Measurements from ENCODE around the gene HAGH. TPM values are rescaled to one million over a fixed set of nuclear protein-coding genes. Genes with fewer than 3 reads are reported as not detected.

HAGH gene
- total RNA-seq, 1 donor from 2014 or later, result 31.1 TPM

DNA sequence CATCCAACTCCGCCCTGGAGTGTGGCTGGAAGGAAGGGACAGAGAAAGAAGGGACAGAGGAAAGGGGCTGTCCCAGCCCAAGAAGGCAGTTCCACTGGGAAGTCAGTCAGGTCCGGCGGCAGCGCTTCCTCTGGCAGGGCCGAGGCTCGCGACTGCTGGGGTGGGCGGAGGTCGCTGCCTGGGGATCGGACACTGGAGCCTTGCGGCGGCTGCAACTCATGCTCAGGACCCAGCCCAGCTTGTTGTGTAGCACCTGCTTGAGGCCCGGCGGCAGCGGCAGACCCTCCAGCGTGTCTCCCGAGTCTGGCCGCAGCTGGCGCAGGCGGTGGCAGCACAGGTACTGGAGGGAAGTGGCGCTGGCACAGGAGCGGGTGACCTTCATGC lies 49.6 kb downstream of the HAGH start:
- H3K27me3 Mint-ChIP-seq (ENCODE audit: low read depth), result peaks cover 3% of the 10 kb centered on the region
- peak overlapping the region; percentile 67 for H3K4me3 Mint-ChIP-seq
- no peaks in the 10 kb centered on the region for H3K9me3 Mint-ChIP-seq
- no peak overlapping the region for H3K27ac Mint-ChIP-seq (ENCODE audit: unreplicated experiment)
- TF ChIP-seq, protein P1, sequence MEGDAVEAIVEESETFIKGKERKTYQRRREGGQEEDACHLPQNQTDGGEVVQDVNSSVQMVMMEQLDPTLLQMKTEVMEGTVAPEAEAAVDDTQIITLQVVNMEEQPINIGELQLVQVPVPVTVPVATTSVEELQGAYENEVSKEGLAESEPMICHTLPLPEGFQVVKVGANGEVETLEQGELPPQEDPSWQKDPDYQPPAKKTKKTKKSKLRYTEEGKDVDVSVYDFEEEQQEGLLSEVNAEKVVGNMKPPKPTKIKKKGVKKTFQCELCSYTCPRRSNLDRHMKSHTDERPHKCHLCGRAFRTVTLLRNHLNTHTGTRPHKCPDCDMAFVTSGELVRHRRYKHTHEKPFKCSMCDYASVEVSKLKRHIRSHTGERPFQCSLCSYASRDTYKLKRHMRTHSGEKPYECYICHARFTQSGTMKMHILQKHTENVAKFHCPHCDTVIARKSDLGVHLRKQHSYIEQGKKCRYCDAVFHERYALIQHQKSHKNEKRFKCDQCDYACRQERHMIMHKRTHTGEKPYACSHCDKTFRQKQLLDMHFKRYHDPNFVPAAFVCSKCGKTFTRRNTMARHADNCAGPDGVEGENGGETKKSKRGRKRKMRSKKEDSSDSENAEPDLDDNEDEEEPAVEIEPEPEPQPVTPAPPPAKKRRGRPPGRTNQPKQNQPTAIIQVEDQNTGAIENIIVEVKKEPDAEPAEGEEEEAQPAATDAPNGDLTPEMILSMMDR (conservative IDR thresholded peaks at IDR 0.05), result no peak
- H3K36me3 Mint-ChIP-seq (ENCODE audit: low read depth), result peaks cover 4% of the 10 kb centered on the region
- DNase-seq (ENCODE audit: low read depth, low spot score), result no peak
- H3K4me1 Mint-ChIP-seq, result peaks cover 13% of the 10 kb centered on the region

GRCh38 chr16:1776672-1776955 lies 50.0 kb downstream of the HAGH start:
- Mint-ChIP-seq H3K9me3 (no peaks in the 10 kb centered on the region), H3K27ac (ENCODE audit: unreplicated experiment) (peak overlapping the region; percentile 57), H3K27me3 (ENCODE audit: low read depth) (peaks cover 3% of the 10 kb centered on the region), H3K4me3 (peak overlapping the region; percentile 67), H3K36me3 (ENCODE audit: low read depth) (peaks cover 6% of the 10 kb centered on the region), H3K4me1 (peaks cover 13% of the 10 kb centered on the region)
- no peak for DNase-seq (ENCODE audit: low read depth, low spot score)
- TF ChIP-seq, protein P1 (conservative IDR thresholded peaks at IDR 0.05), result no peak

DNA sequence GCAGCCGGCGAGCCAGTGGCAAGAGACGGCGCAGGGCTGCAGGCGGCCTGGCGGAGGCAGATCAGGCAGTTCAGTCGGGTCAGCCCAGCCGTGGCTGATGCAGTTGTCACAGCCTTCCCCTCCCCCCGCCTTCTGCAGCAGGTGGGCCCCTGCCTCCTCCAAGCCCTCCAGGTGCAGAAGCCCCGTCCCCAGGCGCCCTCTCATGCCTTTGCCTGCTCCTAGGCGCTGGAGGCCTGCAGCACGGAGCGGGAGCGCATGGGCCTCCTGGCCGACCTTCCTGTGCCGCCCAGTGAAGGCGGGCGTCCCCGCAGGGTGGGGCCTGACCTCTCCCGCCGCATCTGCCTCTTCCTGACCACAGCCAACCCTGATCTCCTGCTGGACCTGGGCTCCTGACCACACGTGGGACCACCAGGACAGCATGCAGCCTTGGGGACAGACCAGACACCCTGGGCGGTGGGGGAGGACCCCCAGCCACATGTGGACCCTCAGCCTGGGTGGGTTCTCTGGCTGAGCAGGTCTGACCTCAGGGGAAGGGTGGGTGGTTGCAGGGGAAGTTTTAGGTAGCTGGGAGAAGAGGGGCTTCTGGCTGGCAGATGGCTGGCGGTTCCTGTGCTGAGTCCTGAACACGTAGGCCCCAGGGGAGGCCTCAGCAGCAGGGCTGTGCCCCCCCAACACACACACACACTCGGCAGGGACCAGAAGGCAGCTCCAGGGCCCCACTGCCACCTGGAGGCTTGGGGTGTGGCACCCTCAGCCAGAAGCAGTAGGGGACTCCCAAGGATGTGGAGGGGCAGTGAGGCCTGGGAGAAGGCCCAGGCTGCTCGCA lies 50.6 kb downstream of the HAGH start:
- peaks cover 8% of the 10 kb centered on the region for H3K4me1 Mint-ChIP-seq
- no peak for DNase-seq (ENCODE audit: low read depth, low spot score)
- peak overlapping the region; percentile 67 for H3K4me3 Mint-ChIP-seq
- H3K9me3 Mint-ChIP-seq, result no peaks in the 10 kb centered on the region
- TF ChIP-seq, protein P1 (conservative IDR thresholded peaks at IDR 0.05), result no peak
- peaks cover 6% of the 10 kb centered on the region for H3K36me3 Mint-ChIP-seq (ENCODE audit: low read depth)
- H3K27me3 Mint-ChIP-seq (ENCODE audit: low read depth), result peaks cover 3% of the 10 kb centered on the region
- H3K27ac Mint-ChIP-seq (ENCODE audit: unreplicated experiment), result peak overlapping the region; percentile 57

DNA sequence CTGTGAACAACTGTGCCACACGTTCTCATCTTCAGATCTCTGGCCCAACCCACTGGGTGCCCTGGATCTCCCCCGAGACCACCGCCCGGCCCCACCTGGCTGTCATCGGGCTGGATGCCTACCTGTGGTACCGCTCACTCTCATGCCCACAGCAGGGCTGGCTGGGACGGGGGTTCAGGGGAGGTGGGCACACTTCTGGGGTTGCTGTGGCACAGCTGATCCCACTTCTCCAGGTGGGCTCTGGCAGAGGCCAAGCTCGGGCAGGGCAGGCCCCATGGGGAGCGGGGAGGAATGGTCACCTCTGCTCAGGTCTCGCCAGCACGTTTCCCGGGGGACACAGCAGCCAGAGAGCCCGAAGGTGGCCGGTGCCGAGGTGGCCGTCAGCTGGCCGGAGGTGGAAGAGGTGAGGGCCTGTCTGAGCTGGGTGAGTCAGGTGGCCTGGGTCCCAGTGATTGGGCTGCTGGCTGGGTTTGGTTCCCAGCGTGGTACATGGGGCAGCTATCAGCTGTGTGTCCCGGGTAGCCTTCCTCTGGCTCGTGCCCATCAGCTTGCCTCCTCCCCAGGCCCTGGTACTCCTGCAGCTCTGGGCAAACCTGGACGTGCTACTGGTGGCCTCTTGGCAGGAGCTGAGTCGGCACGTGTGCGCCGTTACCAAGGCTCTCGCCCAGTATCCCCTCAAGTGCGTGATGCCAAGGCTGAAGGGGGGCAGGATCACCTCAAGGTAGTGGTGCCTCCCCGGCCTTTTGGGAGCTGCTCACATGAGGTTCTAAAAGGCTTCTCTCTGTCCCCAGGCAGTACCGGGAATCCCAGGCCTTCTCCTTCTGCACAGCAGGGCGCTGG lies 51.4 kb downstream of the HAGH start:
- Mint-ChIP-seq H3K36me3 (ENCODE audit: low read depth) (peaks cover 6% of the 10 kb centered on the region), H3K27ac (ENCODE audit: unreplicated experiment) (no peak overlapping the region), H3K4me1 (peaks cover 8% of the 10 kb centered on the region), H3K9me3 (no peaks in the 10 kb centered on the region), H3K4me3 (peak overlapping the region; percentile 51), H3K27me3 (ENCODE audit: low read depth) (peaks cover 4% of the 10 kb centered on the region)
- TF ChIP-seq, protein P1 (conservative IDR thresholded peaks at IDR 0.05), result no peak
- DNase-seq (ENCODE audit: low read depth, low spot score), result no peak

- H3K9me3 Mint-ChIP-seq, result no peaks in the 10 kb centered on the region
- H3K27ac Mint-ChIP-seq (ENCODE audit: unreplicated experiment), result no peak overlapping the region
- peaks cover 8% of the 10 kb centered on the region for H3K4me1 Mint-ChIP-seq
- DNase-seq (ENCODE audit: low read depth, low spot score), result no peak
- TF ChIP-seq, protein P1 (conservative IDR thresholded peaks at IDR 0.05), result no peak
- H3K36me3 Mint-ChIP-seq (ENCODE audit: low read depth), result peaks cover 6% of the 10 kb centered on the region
- H3K4me3 Mint-ChIP-seq, result peak overlapping the region; percentile 51
- peaks cover 6% of the 10 kb centered on the region for H3K27me3 Mint-ChIP-seq (ENCODE audit: low read depth)
Observed at GRCh38 chr16:1774448-1774780, 52.2 kb downstream of the HAGH start.
